GM12878 (cell line): ENCODE data around the gene ZNF462.

Experiments used
- EZH2 ChIP-seq: IDR thresholded peaks from 2 replicates; pipeline ENCODE4 v1.6.1; 2012; ENCODE audit warnings: low read depth, mild to moderate bottlenecking, control low read depth, inconsistent platforms, low read length, borderline replicate concordance; ENCODE audit not compliant: control insufficient read depth
- SMC3 ChIP-seq: IDR thresholded peaks from 2 replicates; pipeline ENCODE4 v1.6.1; 2011; ENCODE audit warnings: low read length, improper control_type of control experiment, borderline replicate concordance

DNA sequence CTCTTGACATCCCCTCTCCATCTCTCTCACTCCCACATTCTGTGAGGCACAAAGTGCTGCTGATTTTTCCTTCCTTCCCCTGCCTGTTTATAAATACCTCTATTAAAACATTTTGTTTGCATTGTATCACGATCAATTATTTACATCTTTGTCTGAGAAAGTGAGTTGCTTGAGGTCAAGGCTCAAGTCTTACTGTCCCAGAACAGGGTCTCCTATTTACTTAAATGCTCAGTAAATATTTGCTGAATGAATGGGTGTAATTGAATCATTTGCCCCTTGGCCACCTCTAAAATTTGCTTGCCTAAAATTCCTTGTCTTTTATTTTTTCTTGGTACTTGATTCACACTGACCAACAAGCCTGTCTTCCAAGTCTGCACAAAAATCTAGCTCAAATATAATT, 103.5 kb downstream of the ZNF462 start:
- no peak for TF ChIP-seq EZH2
- no peak for TF ChIP-seq SMC3
